Measurements from ENCODE around the gene C22orf39.
"Not testable (repeated sequence)": the region's sequence is repeated elsewhere in the genome, so short reads cannot be mapped to it uniquely, and the experiment has no call there.

Gene C22orf39

GRCh38 chr22:19443544-19444211 is 3.8 kb downstream of the C22orf39 start:
- in situ Hi-C loops (cut with MboI; ENCODE audit: low pct_unique_long_range_greater_than_20kb, low sequenced_read_pairs, unreplicated experiment), result no loop called here
- DNase-seq (ENCODE audit: low spot score), result no peak
- no peak for TF ChIP-seq CTCF (IDR thresholded peaks at IDR 0.05; ENCODE audit: extremely low read depth, insufficient read depth, missing control alignments)

GRCh38 chr22:19442166-19442565 is 5.3 kb downstream of the C22orf39 start:
- no peak for DNase-seq (ENCODE audit: low spot score)
- no peak for TF ChIP-seq CTCF (IDR thresholded peaks at IDR 0.05; ENCODE audit: extremely low read depth, insufficient read depth, missing control alignments)
- in situ Hi-C loops (cut with MboI; ENCODE audit: low pct_unique_long_range_greater_than_20kb, low sequenced_read_pairs, unreplicated experiment), result no loop called here

- in situ Hi-C loops (cut with MboI; ENCODE audit: low pct_unique_long_range_greater_than_20kb, low sequenced_read_pairs, unreplicated experiment), result no loop called here
Observed at GRCh38 chr22:19440411-19441195, 6.9 kb downstream of the C22orf39 start.

GRCh38 chr22:19438298-19438697 is 9.2 kb downstream of the C22orf39 start:
- in situ Hi-C loops (cut with MboI; ENCODE audit: low pct_unique_long_range_greater_than_20kb, low sequenced_read_pairs, unreplicated experiment), result no loop called here
- no peak for TF ChIP-seq CTCF (IDR thresholded peaks at IDR 0.05; ENCODE audit: extremely low read depth, insufficient read depth, missing control alignments)
- no peak for DNase-seq (ENCODE audit: low spot score)

More at GRCh38 chr22:19440411-19441195, 6.9 kb downstream of the C22orf39 start:
- no peak for DNase-seq (ENCODE audit: low spot score)
- TF ChIP-seq CTCF (IDR thresholded peaks at IDR 0.05; ENCODE audit: extremely low read depth, insufficient read depth, missing control alignments), result no peak

- in situ Hi-C loops (cut with MboI; ENCODE audit: low pct_unique_long_range_greater_than_20kb, low sequenced_read_pairs, unreplicated experiment); DNase-seq (ENCODE audit: low spot score): not testable (repeated sequence)
Observed at GRCh38 chr22:19436444-19437161, 10.9 kb downstream of the C22orf39 start.

- no peak for TF ChIP-seq CTCF (IDR thresholded peaks at IDR 0.05; ENCODE audit: extremely low read depth, insufficient read depth, missing control alignments)
- DNase-seq (ENCODE audit: low spot score), result no peak
- in situ Hi-C loops (cut with MboI; ENCODE audit: low pct_unique_long_range_greater_than_20kb, low sequenced_read_pairs, unreplicated experiment), result no loop called here
Observed at GRCh38 chr22:19434829-19435580, 12.5 kb downstream of the C22orf39 start.
